Measurements from ENCODE around the gene SPOCK2. TPM values are rescaled to one million over a fixed set of nuclear protein-coding genes. Genes with fewer than 3 reads are reported as not detected.

SPOCK2 gene
- total RNA-seq, 1 experiment from 2014 or later, result 1.8 TPM

- Histone ChIP-seq H2AK5ac (ENCODE audit: insufficient read length, low read length) (no peak overlapping the region), H2BK5ac (ENCODE audit: insufficient read length, low read length) (no peak overlapping the region), H3K27ac (ENCODE audit: insufficient read length, low read depth, low read length) (no peak overlapping the region), H2BK20ac (ENCODE audit: low read depth, low read length, poor library complexity, severe bottlenecking) (no peak overlapping the region), H3K79me1 (ENCODE audit: insufficient read depth, low read depth, low read length, poor library complexity, severe bottlenecking) (no peaks in the 10 kb centered on the region), H3K56ac (ENCODE audit: insufficient read length, low read depth, low read length) (no peak overlapping the region), H2BK12ac (ENCODE audit: insufficient read length, low read depth, low read length) (no peak overlapping the region), H4K91ac (ENCODE audit: insufficient read length, low read depth, low read length) (no peak overlapping the region), H3K4me2 (ENCODE audit: insufficient read depth, insufficient read length, low read length) (no peak overlapping the region), H2BK120ac (ENCODE audit: low read depth, low read length, poor library complexity, severe bottlenecking) (no peak overlapping the region), H3K23ac (ENCODE audit: insufficient read length, low read depth, low read length) (no peak overlapping the region), H4K20me1 (ENCODE audit: control insufficient read depth, insufficient read depth, insufficient read length) (no peaks in the 10 kb centered on the region), H3T11ph (ENCODE audit: low read length) (no peak overlapping the region), H3K27me3 (ENCODE audit: insufficient read depth, low read length) (no peaks in the 10 kb centered on the region), H3K18ac (ENCODE audit: insufficient read length, low read depth, low read length) (no peak overlapping the region), H3K4me1 (ENCODE audit: insufficient read depth, low read length) (no peaks in the 10 kb centered on the region), H3K79me2 (ENCODE audit: insufficient read depth, low read length) (no peaks in the 10 kb centered on the region), H4K8ac (replicated peaks; ENCODE audit: insufficient read length, low read depth, low read length) (no peak overlapping the region), H3K4ac (ENCODE audit: low read depth, low read length) (no peak overlapping the region), H3K9me3 (ENCODE audit: control insufficient read depth, low read depth, low read length) (no peaks in the 10 kb centered on the region), H3K14ac (ENCODE audit: insufficient read depth, low read length) (no peak overlapping the region; the same call in 1 of the 2 replicates), H2BK15ac (ENCODE audit: low read depth, low read length) (no peak overlapping the region), H2AFZ (ENCODE audit: low read length) (no peak overlapping the region), H4K5ac (ENCODE audit: insufficient read length, low read depth, low read length) (no peak overlapping the region), H3K9ac (ENCODE audit: extremely low read depth, insufficient read length, low read length) (no peak overlapping the region), H3K23me2 (ENCODE audit: insufficient read length, low read depth, low read length, poor library complexity, severe bottlenecking) (no peaks in the 10 kb centered on the region)
- Mint-ChIP-seq H3K4me3 (no peak overlapping the region), H3K27me3 (ENCODE audit: low read depth) (peaks cover 3% of the 10 kb centered on the region), H3K27ac (no peak overlapping the region), H3K4me1 (peaks cover 0 to 14% of the 10 kb centered on the region in 2 experiments), H3K36me3 (ENCODE audit: insufficient read depth in 1 of 3, low read depth in 3 of 3) (peaks cover 0 to 8% (median 2%) of the 10 kb centered on the region in 3 experiments; a peak in 2 of 7 replicates), H3K9me3 (no peaks in the 10 kb centered on the region)
- WGBS (ENCODE audit: extremely low coverage, insufficient read length, low lambda C conversion rate), result no CpG with 5 or more reads among the region's 13 CpGs
- no peak for TF ChIP-seq CTCF (conservative IDR thresholded peaks at IDR 0.05)
- no peak for DNase-seq
Measured at GRCh38 chr10:72013202-72013945, 75.0 kb downstream of the SPOCK2 start.
